ENCODE data around the gene KCNN4.

Gene KCNN4

GRCh38 chr19:43721469-43722048 is 59.2 kb downstream of the KCNN4 start:
- DNase-seq (ENCODE audit: insufficient read length, low spot score) (no peak), FAIRE-seq (no peak)

GRCh38 chr19:43720936-43721335 is 59.8 kb downstream of the KCNN4 start:
- DNase-seq (ENCODE audit: insufficient read length, low spot score) (no peak), FAIRE-seq (no peak)

- FAIRE-seq (no peak), DNase-seq (ENCODE audit: insufficient read length, low spot score) (no peak)
These were observed 60.9 kb downstream of the KCNN4 start for GRCh38 chr19:43719918-43720317.

GRCh38 chr19:43719378-43719868 is 61.4 kb downstream of the KCNN4 start:
- FAIRE-seq (no peak), DNase-seq (ENCODE audit: insufficient read length, low spot score) (no peak)

- no peak for FAIRE-seq
- no peak for DNase-seq (ENCODE audit: insufficient read length, low spot score)
These were observed 62.0 kb downstream of the KCNN4 start for GRCh38 chr19:43718627-43719377.
